Liver (tissue), 9 donors: Measurements from ENCODE around the gene AKNA. TPM values are rescaled to one million over a fixed set of nuclear protein-coding genes. Genes with fewer than 3 reads are reported as not detected.

Experiments used
- DNase-seq: peaks from one replicate; pipeline ENCODE4 v3.0.0-alpha.2; 2017; ENCODE audit warnings: low spot score
- H3K27ac ChIP-seq, 2 donors: one replicate each; pipeline ENCODE4 v1.7.0; 2013; ENCODE audit warnings: inconsistent platforms in 2 of 2, low read length in 2 of 2, control low read depth in 1 of 2, low read depth in 1 of 2, mild to moderate bottlenecking in 1 of 2
- H3K27me3 ChIP-seq, 4 donors: one replicate each; pipeline versions ENCODE4 v1.6.1 to v1.7.0; 2013; ENCODE audit warnings: low read length in 3 of 4, inconsistent platforms in 1 of 4, mild to moderate bottlenecking in 1 of 4, moderate library complexity in 1 of 4; ENCODE audit not compliant: control insufficient read depth in 4 of 4, insufficient read depth in 4 of 4
- H3K36me3 ChIP-seq, 4 donors: one replicate each; pipeline versions ENCODE4 v1.6.1 to v1.7.0; 2013; ENCODE audit warnings: low read length in 3 of 4, mild to moderate bottlenecking in 3 of 4, low read depth in 1 of 4, moderate library complexity in 1 of 4; ENCODE audit not compliant: control insufficient read depth in 4 of 4, insufficient read depth in 3 of 4
- H3K4me1 ChIP-seq, 4 donors: one replicate each; pipeline versions ENCODE4 v1.6.1 to v1.7.0; 2013; ENCODE audit warnings: low read length in 3 of 4, mild to moderate bottlenecking in 3 of 4, moderate library complexity in 1 of 4; ENCODE audit not compliant: control insufficient read depth in 4 of 4, insufficient read depth in 4 of 4
- H3K4me3 ChIP-seq, 3 donors: one replicate each; pipeline versions ENCODE4 v1.6.1 to v1.7.0; 2013; ENCODE audit warnings: low read length in 3 of 3, control low read depth in 1 of 3, low read depth in 1 of 3, mild to moderate bottlenecking in 1 of 3
- H3K9ac ChIP-seq, 2 donors: one replicate each; pipeline ENCODE4 v1.7.0; 2013; ENCODE audit warnings: low read length in 2 of 2, mild to moderate bottlenecking in 2 of 2, moderate library complexity in 2 of 2, control low read depth in 1 of 2, low read depth in 1 of 2
- H3K9me3 ChIP-seq, 4 donors: one replicate each; pipeline versions ENCODE4 v1.6.1 to v1.7.0; 2013; ENCODE audit warnings: low read length in 3 of 4; ENCODE audit not compliant: control insufficient read depth in 4 of 4
- ATF3 ChIP-seq: IDR thresholded peaks from 2 replicates; pipeline ENCODE4 v1.6.1; 2016; ENCODE audit warnings: antibody characterized with exemption
- CTCF ChIP-seq: fragments of 150-350 bp; IDR thresholded peaks from 2 replicates; pipeline ENCODE4 v1.5.1; 2017; ENCODE audit warnings: improper control_type of control experiment, low read depth, low read length; ENCODE audit not compliant: missing input control
- EGR1 ChIP-seq, 2 donors: IDR thresholded peaks; 2 replicates each; pipeline ENCODE4 v1.6.1; 2016 to 2018; ENCODE audit warnings: antibody characterized with exemption in 2 of 2, low read depth in 2 of 2
- FOXA1 ChIP-seq: IDR thresholded peaks from 2 replicates; pipeline ENCODE4 v1.6.1; 2016; ENCODE audit warnings: antibody characterized with exemption
- FOXA2 ChIP-seq: IDR thresholded peaks from 2 replicates; pipeline ENCODE4 v1.6.1; 2016; ENCODE audit warnings: antibody characterized with exemption
- GABPA ChIP-seq, 2 donors: IDR thresholded peaks in 1 of 2; conservative IDR thresholded peaks in 1 of 2; 2 replicates each; pipeline ENCODE4 v1.6.1; 2016; ENCODE audit warnings: antibody characterized with exemption in 2 of 2, mild to moderate bottlenecking in 1 of 2, moderate library complexity in 1 of 2
- HNF4A ChIP-seq, 2 donors: conservative IDR thresholded peaks; 2 replicates each; pipeline ENCODE4 v1.6.1; 2016; ENCODE audit warnings: antibody characterized with exemption in 2 of 2, mild to moderate bottlenecking in 2 of 2
- HNF4G ChIP-seq: IDR thresholded peaks from 2 replicates; pipeline ENCODE4 v1.6.1; 2016; ENCODE audit warnings: antibody characterized with exemption
- JUND ChIP-seq, 2 donors: IDR thresholded peaks; 2 replicates each; pipeline ENCODE4 v1.6.1; 2016; ENCODE audit warnings: antibody characterized with exemption in 2 of 2
- MAX ChIP-seq: IDR thresholded peaks from 2 replicates; pipeline ENCODE4 v1.6.1; 2016; ENCODE audit warnings: antibody characterized with exemption
- NR2F2 ChIP-seq: IDR thresholded peaks from 2 replicates; pipeline ENCODE4 v1.6.1; 2016; ENCODE audit warnings: antibody characterized with exemption
- RAD21 ChIP-seq, 2 donors: IDR thresholded peaks; 2 replicates each; pipeline ENCODE4 v1.6.1; 2016; ENCODE audit warnings: antibody characterized with exemption in 2 of 2, mild to moderate bottlenecking in 2 of 2
- REST ChIP-seq: IDR thresholded peaks from 2 replicates; pipeline ENCODE4 v1.6.1; 2016; ENCODE audit warnings: antibody characterized with exemption, mild to moderate bottlenecking
- RXRA ChIP-seq, 2 donors: IDR thresholded peaks; 2 replicates each; pipeline ENCODE4 v1.6.1; 2017 to 2018; ENCODE audit warnings: antibody characterized with exemption in 2 of 2, mild to moderate bottlenecking in 1 of 2
- SP1 ChIP-seq: IDR thresholded peaks from 2 replicates; pipeline ENCODE4 v1.6.1; 2018; ENCODE audit warnings: antibody characterized with exemption, mild to moderate bottlenecking
- TAF1 ChIP-seq: conservative IDR thresholded peaks from 2 replicates; pipeline ENCODE4 v1.6.1; 2016; ENCODE audit warnings: antibody characterized with exemption, mild to moderate bottlenecking
- YY1 ChIP-seq: IDR thresholded peaks from 2 replicates; pipeline ENCODE4 v1.6.1; 2016; ENCODE audit warnings: antibody characterized with exemption, mild to moderate bottlenecking
- ZBTB33 ChIP-seq: IDR thresholded peaks from 2 replicates; pipeline ENCODE4 v1.6.1; 2016; ENCODE audit warnings: antibody characterized with exemption
- WGBS: extraction: QIAGEN DNeasy Blood & Tissue Kit; methylation state at CpG from one replicate; pipeline ENCODE4 v1.1.7; 2013; 5-methylcytosine and 5-hydroxymethylcytosine counted together
- polyA plus RNA-seq, 2 donors: library from polyadenylated mRNA; stranded (reverse) in 1 of 2; unstranded in 1 of 2; fragments of 200-250 nt in 1 of 2; fragments of >200 nt in 1 of 2; fragmentation: Nextera tagmentation in 1 of 2; extraction: Ambion mirVana in 1 of 2; gene quantifications; one replicate each; pipeline versions ENCODE4 v1.2.1 to v1.2.3, GENCODE V29; 2013 to 2015
- total RNA-seq, 2 donors: library from RNA; depleted of rRNA; stranded (reverse); fragments of >200 nt; gene quantifications; one replicate each; pipeline ENCODE4 v1.2.3, GENCODE V29; 2014
- donor health status: healthy.
- donor health status: healthy.
- donor health status: healthy.
- donor health status: healthy.
- donor health status: healthy.

Gene AKNA
- total and polyA plus RNA-seq, 4 donors: 4.2 to 31.7 (median 6.9) TPM

- H3K9ac ChIP-seq: no peak overlapping the region
- H3K27ac ChIP-seq: peak overlapping the region in 1 of 2 donors; percentile 64
- no peaks in the 10 kb centered on the region for H3K27me3 ChIP-seq
- TF ChIP-seq TAF1: no peak
- H3K4me1 ChIP-seq: peaks cover 0 to 33% (median 15%) of the 10 kb centered on the region in 4 donors
- 94% methylated on average over 13 of the region's 13 CpGs for WGBS
- H3K36me3 ChIP-seq: peaks cover 0 to 8% (median 1%) of the 10 kb centered on the region in 4 donors
- no peak overlapping the region for H3K4me3 ChIP-seq
- H3K9me3 ChIP-seq: no peaks in the 10 kb centered on the region
- DNase-seq: no peak
Measured at GRCh38 chr9:114309096-114309495, 78.7 kb downstream of the AKNA start.

GRCh38 chr9:114308361-114308950 lies 79.3 kb downstream of the AKNA start:
- no peak overlapping the region for H3K4me3 ChIP-seq
- H3K36me3 ChIP-seq: peaks cover 0 to 8% (median 1%) of the 10 kb centered on the region in 4 donors
- peak overlapping the region; percentile 2 to 64 for H3K27ac ChIP-seq
- H3K9me3 ChIP-seq: no peaks in the 10 kb centered on the region
- DNase-seq: peak; percentile 29
- no peak overlapping the region for H3K9ac ChIP-seq
- WGBS: 80% methylated on average over 13 of the region's 13 CpGs
- TF ChIP-seq CTCF: no peak
- peak; percentile 61 for TF ChIP-seq MAX
- TF ChIP-seq GABPA (IDR thresholded peaks at IDR 0.05 in 1 of 2, conservative IDR thresholded peaks at IDR 0.05 in 1 of 2): no peak
- no peak for TF ChIP-seq RAD21 (IDR thresholded peaks at IDR 0.05)
- peak; percentile 53 to 80 for TF ChIP-seq RXRA (IDR thresholded peaks at IDR 0.05)
- no peak for TF ChIP-seq FOXA1
- TF ChIP-seq JUND (IDR thresholded peaks at IDR 0.05): peak in 1 of 2 donors; percentile 20
- no peak for TF ChIP-seq TAF1
- TF ChIP-seq HNF4G: no peak
- no peak for TF ChIP-seq EGR1 (IDR thresholded peaks at IDR 0.05; ENCODE audit: low read depth in 2 of 2)
- no peak for TF ChIP-seq ATF3
- no peak for TF ChIP-seq FOXA2
- TF ChIP-seq REST: peak; percentile 34
- TF ChIP-seq YY1: peak; percentile 40
- TF ChIP-seq NR2F2: no peak
- peak; percentile 19 for TF ChIP-seq SP1
- TF ChIP-seq ZBTB33: peak; percentile 32
- TF ChIP-seq HNF4A (conservative IDR thresholded peaks at IDR 0.05): peak; percentile 71 to 76
- H3K4me1 ChIP-seq: peaks cover 0 to 33% (median 14%) of the 10 kb centered on the region in 4 donors
- no peaks in the 10 kb centered on the region for H3K27me3 ChIP-seq
